EH (cell line): Measurements from ENCODE around the gene FAIM2.

Experiments used
- DNase-seq: peaks from one replicate; pipeline ENCODE4 v3.0.0-alpha.2; 2015; ENCODE audit warnings: low read depth

Gene FAIM2

GRCh38 chr12:49917788-49918173, 14.1 kb upstream of the FAIM2 start:
- no peak for DNase-seq

DNA sequence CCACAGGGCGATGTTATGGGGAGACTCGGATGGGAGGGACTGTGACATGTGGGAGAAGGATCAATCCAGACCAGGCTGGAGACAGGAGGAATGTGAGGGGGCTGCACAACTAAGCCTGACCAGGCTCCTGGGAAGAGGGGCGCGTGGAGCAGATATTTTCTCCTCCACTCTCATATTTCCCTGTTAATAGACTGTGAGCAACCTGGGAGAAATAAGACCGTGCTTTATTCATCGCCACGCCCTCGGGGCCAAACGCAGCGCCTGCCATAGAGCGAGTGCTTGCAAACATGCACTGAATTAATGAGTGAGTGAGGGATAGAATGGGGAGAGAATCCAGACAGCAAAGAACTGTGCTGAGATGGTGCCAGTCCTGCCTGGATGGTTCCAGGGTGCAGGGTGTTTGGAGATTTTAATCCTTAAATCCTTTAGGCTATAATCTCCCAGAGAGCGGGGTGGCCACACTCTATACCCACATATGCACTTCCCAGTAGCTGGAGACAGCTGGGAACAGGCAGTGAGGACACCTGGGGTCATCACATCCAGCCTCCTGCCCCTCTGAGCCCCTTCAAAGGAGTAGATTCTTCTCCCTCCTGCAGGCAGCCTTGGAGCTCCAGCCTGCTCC, 13.6 kb upstream of the FAIM2 start:
- no peak for DNase-seq

DNA sequence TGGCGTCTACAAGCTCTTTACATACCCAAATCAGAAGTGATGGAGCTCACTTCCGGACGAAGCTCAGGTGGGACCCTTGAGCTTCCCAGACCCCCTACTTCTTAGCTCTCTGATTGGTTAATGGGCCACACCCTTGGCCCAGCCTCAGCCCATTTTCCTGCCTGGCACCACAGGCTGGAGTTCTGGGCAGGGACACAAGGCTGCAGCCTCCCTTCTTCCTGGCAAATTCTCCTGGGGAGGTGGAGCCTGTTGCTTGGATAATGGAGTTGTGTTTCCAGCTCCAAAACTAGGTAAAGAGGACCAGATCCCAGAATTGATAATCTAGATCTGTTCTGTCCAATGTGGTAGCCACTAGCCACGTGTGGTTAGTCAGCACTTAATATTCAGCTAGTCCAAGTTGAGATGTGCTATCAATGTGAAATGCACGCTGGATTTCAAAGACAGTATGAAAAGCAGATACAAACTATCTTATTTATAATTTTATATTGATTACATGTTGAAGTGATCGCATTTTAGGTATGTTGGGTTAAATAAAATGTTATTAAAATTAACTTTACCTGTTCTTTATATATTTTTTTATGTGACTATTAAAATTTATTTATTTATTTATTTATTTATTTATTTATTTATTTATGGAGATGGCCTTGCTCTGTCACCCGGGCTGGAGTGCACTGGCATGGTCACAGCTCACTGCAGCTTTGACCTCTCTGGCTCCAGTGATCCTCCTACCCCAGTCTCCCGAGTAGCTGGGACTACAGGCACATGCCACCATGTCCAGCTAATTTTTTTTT, 12.6 kb upstream of the FAIM2 start:
- no peak for DNase-seq

GRCh38 chr12:49912345-49913255, 8.9 kb upstream of the FAIM2 start:
- DNase-seq = no peak

DNA sequence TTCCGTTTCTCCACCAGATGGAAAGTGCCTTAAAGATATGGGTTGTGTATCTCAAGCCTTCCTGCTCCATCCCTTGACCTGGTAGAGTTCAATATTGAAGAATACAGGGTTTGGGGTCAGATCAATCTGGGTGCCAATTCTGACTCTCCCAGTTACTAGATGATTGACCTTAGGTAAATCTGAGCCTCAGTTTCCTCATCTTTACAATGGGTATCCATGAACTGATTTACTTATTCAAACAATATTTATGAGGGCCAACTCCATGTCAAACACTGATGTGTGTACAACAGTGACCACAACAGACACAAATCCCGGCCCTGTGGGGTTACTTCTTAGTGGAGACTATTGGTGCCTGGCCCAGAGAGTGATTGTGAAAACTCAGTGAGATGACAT, 7.5 kb upstream of the FAIM2 start:
- DNase-seq = no peak

DNA sequence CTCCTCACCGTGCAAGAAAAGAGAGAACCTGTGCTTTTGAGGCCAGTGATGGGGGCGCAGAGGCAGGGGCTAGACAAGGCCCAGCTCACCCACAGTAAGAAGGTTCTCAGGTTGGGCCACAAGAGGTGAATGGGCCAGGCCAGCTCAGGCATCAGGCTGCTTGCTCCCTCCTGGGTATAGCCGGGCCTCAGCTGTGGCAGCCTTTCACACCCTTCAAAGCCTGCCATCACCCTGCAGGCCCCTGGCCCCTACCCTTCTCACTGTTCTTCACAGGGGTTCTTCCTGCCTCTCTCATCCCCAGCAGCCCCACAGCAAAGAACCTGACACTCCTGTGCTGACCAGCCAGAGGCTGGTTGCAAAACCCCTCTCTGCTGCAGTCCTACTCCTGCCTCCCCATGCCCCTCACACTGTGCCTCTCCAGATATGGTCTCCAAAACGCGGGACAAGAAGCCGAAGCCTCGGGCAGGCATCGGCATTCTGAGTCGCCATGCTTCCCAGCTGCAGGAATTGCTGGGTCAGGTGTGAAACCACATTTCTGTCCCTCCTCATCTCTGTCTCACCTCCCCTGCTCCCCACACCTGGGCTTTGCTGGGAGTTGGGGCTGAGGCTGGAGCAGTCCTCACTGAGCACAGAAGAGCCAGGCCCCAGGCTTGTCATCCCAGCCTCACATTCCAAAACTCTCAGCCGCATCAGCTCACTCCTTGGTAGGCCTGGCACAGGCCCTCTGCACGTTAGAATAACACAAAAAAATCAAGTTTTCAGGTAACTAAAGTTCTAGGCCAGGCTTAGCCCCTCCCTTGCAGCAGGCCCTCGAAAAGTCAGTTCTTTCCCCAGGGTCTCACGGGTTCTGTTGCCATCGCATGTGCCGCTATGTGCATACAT, 6.9 kb upstream of the FAIM2 start:
- DNase-seq = no peak

- DNase-seq = no peak
Measured at GRCh38 chr12:49909826-49910225, 6.1 kb upstream of the FAIM2 start.

DNA sequence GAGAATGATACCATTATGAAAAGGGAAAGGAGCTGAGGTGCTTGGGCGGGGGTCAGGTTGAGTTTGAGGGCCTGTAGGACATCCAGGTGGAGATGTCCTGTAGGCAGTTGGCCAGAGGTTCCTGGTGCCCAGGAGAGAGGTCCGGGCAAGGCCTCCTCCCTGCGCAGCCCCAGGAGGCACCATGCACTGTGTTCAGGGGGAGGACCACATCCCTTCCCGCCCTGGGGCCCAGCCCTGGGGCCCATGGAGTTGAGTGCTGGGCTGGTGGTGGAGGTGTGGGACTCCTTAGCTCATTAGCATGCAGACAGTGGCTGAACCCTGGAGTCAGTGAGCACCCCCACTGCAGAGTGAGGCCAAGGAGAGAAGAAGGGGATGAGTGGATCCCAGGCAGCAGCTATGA, 5.7 kb upstream of the FAIM2 start:
- no peak for DNase-seq

DNA sequence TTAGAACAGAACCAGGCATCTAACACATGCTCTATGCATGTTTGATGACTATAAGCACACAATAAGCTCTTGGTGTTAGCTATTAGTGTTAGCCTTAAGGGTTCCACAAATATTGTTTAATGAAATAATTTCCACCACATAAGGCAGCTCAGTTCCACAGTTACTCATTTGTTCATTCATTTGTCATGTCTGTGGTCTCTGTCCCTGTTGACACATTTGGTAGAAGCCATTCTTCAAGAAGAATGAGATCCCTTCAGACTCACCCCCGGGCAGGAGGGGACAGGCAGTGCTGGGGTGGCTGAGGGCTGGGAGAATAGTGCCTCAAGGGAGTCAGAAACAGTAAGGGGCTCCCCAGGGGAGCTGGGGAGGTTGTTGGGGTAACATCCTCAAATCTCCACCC, 3.7 kb upstream of the FAIM2 start:
- no peak for DNase-seq

DNA sequence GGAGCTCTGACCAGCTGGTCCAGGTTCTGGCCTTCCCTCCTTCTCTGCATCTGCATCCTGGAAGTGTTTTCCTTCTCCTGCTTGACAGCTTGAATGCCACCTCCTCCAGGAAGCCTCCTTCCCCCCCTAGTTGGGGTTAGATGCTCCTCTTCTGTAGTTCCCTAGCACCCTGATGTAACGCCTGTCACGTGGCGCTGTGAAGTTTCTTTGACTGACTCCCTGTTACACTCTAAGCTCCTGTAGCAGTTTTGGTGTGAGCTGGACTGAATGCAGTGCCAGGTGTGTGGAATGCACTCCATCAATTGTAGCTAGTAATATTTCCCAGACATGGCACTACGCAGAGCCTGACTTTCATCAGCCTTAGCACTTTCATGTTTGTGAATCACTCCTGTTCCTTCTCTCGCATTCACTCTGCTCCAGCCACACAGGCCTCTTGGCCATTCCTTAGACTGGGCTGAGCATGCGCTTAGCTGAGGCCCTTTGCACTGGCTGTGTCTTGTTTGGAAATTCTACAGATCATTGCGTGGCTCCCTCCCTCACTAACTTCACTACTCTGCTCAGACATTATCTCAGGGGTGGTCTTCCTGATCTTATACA, 2.1 kb upstream of the FAIM2 start:
- DNase-seq = no peak

DNA sequence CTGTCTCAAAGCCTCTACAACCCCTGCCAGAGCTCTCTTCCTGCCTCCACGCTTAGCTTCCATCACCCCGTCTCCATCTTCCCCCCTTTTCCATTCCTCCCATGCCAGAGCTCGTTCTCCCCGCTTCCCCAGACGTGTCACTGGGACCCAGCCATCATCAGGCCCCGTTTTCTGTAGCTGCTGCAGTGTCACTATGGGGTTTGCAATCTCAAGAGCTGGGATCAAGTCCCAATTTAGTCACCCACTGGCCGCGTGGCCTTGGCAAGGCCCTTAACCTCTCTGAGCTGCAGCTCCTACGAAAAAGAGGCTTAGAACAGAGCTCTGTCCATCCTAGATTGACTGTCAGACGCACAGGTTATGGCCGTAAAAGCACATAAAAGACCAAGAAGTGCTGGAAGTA, 901 bp upstream of the FAIM2 start:
- no peak for DNase-seq

GRCh38 chr12:49903351-49903699, 375 bp downstream of the FAIM2 start:
- DNase-seq = no peak

DNA sequence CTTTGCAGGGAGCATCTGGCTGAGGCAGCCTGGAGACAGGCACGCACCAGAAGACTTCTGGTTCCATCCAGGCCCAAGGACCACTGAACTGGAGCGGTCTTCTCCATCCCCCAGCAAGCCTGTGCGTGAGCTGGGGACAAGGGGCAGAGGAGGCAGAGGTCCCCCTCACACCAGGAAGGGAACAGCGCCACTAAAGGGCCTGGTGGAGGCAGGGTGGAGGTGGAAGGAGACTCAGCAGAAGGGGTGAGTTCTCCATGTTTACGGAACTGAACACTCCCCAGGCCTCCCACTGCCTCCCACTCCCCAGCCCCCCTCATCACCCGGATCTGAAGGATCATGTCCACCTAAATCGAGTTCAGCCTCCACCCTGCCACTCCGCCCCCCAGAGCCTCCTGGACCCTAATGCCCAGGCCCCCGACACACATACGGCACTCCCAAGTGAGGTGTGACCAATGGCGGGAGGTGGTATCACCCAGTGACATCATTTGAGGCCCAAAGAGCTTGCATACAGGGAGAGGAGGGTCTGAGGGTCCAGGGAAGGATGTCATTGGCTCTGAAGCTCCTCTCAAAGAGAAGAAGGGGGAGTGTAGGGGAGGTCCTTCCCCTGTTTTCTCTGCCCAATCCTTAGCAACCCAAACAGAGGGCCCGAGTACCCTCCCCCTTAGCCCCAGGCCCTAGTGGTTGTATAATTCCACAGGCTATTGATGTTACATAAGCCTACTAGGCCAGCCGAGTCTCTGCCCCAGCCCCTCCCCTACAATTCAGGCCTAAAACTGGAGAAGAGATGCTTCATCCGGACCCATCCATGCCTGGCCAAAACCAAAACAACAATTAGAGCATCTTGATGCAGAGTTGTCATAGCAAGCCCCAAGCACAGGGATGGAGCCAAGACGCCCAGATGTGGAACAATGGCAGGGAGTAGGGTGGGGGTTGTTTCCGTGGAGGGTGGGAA, 1.0 kb downstream of the FAIM2 start:
- no peak for DNase-seq

DNA sequence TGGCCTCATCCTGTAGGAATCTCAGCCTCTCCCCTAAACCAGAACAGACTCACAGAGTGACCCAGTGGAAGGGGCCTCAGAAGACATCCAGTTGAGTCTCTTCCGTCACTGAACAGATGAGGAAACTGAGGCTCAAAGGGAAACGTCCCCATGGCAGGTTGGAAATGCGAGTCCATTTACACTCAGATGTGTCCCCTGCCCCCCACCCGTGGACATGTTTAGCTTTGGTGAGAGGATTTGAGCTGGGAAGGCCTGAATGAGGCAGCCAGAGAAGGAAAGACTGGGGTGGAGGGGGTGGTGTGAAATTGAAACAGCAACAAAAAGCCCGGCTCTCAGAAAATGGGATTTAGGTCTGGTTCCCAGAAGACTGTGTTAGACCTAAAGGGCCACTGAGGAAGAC, 1.7 kb downstream of the FAIM2 start:
- no peak for DNase-seq

DNA sequence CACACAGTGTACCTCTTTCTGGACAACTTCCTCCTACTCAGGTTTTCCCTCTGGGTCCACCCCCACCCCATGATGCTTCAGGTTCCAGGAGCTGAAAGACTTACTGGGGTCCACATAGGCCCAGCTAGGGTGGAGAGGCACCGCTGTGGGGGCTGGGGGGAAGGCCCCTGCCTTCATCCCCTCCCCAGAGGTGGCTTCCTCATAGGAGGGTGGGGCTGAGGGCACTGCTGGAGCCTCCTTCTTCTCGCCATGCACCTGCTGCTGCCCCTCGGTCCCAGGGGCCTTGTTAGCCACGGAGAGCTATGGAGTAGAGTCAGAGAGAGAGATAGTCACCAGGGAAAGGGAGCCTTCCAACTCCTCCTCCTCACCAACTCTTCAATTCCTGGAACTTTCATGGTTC, 2.7 kb downstream of the FAIM2 start:
- no peak for DNase-seq

DNA sequence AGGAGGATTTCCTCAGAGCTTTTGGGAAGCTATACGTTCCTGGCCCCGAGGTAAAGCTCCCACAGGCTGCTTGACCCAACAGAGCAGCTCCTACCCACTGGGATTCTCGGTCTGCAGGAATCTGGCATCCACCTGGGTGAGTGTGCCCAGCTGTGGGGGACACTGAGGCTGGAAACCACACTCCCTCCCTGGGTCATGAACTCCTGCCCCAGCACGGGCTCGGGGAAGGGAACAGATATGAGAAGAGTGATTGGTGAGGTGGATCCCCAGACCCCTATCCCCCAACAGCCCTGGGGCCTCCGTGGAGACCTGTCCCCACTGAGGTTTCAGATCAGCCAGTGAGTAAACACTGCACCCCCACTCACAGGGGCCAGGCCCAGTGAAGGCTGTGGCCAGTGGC, 3.3 kb downstream of the FAIM2 start:
- no peak for DNase-seq

- no peak for DNase-seq
Measured at GRCh38 chr12:49899921-49900320, 3.8 kb downstream of the FAIM2 start.

DNA sequence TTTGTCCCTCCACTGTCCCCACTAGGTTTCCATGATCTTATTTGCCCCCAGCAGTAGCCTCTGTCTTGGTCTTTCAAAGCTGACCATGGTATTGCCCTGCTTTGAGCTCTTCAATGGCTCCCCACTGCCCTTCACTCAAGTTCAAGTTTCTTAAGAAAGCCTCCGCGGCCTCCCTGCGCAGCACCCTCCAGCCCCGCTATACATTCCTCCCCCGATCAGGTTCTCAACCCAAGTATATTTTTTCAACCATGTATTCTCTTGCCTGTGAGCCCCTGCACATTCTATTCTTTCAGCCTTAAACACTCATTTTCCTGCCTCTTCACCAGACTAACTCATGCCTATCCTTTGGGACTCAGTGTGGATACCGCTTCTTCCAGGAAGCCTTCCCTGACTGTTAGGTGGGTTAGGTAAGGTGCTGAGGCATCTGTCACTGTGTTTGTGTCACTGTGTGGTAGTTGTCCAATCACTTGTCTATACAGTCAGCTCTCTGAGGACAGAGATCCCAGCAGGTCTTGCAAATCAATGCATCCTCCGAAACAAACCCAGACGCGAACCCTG, 4.3 kb downstream of the FAIM2 start:
- DNase-seq = no peak

DNA sequence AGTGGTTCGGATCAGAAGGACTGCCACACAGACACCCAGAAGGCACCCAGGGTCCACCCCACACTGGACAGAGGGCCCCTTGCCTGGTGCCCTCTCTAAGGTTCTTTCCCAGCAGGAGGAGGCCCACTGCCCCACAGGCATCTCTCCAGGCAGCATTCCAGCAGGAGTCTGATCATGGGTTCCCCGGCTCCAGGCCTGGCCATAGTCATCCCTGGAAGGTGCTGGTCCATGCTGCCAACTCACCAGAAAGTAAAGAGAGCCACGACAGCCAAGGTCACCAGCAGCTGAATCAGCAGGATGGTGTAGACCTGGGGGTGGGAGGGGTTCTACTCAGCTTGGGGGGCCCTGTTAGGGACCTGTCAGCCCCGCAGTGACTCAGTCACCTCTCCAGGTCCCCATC, 6.4 kb downstream of the FAIM2 start:
- DNase-seq = peak; percentile 9

DNA sequence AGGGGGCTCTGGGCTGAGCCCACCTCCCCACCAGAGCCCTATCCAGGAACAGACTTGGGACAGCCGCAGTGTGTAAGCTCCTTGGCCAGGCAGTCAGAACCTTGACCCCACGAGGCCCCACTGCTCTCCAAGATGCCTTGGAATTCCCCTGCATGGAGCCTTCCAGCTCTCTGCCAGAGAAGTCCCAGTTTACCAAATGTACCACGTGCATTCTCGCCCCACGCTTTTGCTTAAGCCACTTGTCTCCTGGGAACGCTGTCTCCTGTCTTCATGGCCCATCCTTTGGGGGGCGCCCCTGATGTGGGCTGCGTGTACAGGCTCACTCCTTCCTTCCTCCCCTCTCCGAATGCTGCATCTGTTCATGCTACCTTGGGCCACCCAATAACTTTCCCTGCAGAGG, 7.9 kb downstream of the FAIM2 start:
- no peak for DNase-seq
